ENCODE results near the gene GATM.

DNA sequence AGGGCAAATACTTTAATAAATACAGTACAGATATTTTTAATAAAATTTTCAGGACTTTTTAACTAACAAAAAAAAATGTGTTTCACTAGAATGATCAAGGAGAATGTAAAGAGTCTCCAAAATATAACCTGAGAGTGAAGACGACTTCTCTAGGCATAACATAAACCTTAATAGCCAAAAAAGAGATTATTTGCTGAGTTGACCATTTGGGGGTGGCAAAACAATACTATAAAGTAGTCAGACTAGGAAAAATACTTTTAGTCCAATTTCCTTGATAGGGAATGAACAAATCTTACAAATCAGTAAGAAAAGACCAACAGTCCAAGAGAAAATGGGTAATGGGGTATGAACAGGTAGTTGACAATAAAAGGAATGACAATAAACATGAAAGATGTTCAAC, 29.4 kb upstream of the GATM start:
- TF ChIP-seq, protein P1, sequence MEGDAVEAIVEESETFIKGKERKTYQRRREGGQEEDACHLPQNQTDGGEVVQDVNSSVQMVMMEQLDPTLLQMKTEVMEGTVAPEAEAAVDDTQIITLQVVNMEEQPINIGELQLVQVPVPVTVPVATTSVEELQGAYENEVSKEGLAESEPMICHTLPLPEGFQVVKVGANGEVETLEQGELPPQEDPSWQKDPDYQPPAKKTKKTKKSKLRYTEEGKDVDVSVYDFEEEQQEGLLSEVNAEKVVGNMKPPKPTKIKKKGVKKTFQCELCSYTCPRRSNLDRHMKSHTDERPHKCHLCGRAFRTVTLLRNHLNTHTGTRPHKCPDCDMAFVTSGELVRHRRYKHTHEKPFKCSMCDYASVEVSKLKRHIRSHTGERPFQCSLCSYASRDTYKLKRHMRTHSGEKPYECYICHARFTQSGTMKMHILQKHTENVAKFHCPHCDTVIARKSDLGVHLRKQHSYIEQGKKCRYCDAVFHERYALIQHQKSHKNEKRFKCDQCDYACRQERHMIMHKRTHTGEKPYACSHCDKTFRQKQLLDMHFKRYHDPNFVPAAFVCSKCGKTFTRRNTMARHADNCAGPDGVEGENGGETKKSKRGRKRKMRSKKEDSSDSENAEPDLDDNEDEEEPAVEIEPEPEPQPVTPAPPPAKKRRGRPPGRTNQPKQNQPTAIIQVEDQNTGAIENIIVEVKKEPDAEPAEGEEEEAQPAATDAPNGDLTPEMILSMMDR (IDR thresholded peaks at IDR 0.05), result no peak
- TF ChIP-seq POLR2A (IDR thresholded peaks at IDR 0.05), result no peak

All from esophagus squamous epithelium (tissue), 4 donors.